ENCODE data around the gene RHBG.

GRCh38 chr1:156427957-156428356 is 58.9 kb downstream of the RHBG start:
- TF ChIP-seq CTCF (IDR thresholded peaks at IDR 0.05 in 8 of 11, conservative IDR thresholded peaks at IDR 0.05 in 3 of 11) (no peak), POLR2AphosphoS5 (IDR thresholded peaks at IDR 0.05) (no peak)
